ENCODE results near the gene CABLES1.

- TF ChIP-seq POLR2A (IDR thresholded peaks at IDR 0.05) = no peak
- no peak for TF ChIP-seq CTCF (IDR thresholded peaks at IDR 0.05 in 4 of 5, conservative IDR thresholded peaks at IDR 0.05 in 1 of 5)
Measured at GRCh38 chr18:23279931-23280330, 144.6 kb downstream of the CABLES1 start.
